Stimulated activated CD8-positive, alpha-beta memory T cell treated with anti-CD3 and anti-CD28 coated beads, Interleukin-7, amount 100 ng/mL, for 1 hour (primary cell): Measurements from ENCODE around the gene MCL1.

Source experiments
- DNase-seq, 2 donors: peaks; one replicate each; pipeline ENCODE4 v3.0.0-alpha.2; 2020; ENCODE audit warnings: low read depth in 2 of 2

The MCL1 gene

DNA sequence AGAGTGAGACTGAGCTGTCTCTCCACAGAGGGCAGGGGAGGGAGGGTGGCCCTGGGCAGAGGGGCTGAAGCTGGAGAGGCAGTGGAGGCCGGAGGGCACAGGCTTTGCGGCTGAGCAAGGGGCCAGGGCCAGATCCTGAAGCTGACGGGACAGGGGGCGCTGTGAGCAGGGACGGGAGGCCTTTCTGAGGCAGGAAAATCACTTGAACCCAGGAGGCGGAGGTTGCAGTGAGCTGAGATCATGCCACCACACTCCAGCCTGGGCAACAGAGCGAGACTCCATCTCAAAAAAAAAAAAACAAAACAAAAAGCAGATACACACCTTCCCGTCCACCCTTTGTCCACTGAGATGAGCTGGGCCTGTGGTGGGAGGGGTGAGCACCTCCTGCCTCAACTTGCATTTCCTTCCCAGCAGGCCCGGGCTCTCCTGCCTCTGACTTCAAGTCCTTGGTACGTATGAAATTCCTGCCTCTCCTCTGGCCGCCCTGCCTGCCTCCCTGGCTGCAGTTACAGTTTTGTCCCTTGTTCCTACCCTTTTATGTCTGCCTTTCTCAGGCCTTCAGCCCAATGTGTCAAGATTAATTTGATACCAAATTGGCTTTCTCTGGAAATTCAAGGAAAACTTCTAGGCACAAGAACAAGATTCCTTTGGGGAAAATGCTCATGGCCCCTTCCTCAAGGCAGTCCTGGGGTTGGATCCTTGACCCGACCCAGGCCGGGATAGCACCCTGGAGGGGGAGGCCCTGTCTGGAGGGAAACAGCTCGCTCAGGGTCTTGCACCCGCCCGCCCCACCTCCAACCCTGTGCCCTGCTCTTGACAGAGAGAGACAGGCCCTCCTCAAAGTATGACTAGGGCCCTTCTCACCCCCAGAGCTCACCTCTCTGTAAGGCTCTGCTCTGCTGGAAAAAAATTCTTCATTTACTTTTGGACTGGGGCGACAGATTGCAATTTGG, 41.4 kb downstream of the MCL1 start:
- DNase-seq: no peak

DNA sequence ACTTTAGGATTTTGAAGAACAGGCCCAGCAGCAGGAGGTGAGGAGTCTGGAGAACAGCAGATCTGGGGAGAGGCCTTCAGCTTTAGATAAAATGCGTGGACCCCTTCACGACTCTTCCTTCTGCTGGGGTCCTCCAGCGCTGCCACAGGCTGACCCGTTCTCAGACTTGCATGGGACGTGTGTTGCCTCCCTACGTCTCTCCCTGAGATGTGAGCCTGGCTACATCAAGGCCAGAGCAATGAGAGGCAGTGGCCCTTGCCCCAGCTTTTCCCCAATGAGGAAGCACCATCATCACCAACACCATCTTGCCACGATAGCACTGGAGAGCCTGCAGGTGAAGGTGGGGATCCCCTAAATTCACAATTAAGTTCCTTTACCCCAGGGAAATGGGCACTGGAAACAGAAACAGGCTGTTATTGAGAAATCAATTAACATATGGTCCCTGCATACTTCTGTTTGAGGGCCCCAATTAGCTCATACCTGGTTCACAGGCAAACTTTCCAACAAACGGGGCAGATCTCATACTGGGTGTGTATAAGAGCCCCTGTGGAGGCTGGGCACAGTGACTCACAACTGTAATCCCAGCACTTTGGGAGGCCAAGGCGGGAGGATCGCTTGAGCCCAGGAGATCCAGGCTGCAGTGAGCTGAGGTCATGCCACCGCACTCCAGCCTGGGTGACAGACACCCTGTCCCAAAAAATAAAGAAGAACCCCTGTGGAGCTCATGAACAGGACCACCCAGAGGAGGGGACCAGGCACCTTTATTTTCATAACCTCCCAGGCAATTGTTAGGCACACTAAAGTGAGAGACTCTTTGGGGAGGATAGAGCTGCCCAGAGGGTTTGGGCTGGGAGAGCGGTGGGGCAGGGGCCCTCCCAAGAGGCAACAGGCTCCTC, 42.3 kb downstream of the MCL1 start:
- DNase-seq: no peak

DNA sequence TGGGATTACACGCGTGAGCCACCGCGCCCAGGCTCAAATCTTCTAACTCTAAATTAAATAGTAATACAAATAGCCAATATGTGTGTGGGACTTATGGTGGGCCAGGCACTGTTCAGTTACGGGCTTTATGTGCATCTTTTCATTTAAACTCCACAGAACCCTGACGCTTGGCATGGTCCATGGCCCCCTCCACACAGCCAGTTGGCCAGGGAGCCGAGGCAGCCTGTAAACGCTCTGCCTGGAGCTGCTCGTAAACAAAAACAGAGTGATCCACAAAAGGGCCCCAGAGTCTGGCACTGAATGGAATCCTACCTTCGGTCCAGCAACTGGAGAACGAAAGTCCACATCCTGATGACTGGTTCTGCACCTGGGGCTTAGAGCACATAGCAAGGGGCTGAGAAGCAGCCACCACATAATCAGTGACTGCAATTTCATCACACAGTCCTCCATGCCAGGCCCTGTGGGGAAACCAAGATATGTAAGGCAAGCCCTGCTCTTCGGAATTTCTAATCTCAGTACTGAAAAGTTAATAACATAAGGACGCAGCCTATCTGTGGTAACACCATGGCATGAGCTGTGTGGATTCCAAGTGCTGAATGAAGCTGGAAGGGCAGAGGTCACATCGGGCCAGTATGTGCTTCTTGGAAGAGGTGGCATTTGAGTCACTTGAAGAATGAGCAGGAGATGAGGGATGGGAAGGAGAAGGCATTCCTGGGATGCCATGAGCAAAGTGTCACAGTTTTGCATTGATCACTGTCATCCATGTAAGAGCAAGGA, 43.7 kb downstream of the MCL1 start:
- no peak for DNase-seq

DNA sequence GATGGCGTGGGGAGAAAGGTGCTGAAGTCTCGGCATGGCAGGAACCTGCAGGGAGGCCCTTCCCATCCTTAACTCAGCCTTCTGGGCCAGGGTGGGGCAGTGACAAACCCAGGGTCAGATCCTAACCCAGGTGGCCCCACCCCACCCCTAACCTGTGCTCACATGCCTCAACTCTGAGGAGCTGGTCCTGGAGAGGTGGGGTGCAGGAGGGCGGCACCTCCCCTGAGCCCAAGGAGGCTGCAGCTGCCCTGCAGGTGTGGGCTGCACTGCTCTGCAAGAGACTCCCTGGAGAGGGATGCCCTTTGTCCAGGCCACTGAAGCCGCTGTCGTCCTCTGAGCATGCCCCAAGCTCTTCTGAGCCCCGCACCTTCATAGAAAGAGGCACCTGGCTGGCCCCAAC, 45.4 kb downstream of the MCL1 start:
- no peak for DNase-seq

DNA sequence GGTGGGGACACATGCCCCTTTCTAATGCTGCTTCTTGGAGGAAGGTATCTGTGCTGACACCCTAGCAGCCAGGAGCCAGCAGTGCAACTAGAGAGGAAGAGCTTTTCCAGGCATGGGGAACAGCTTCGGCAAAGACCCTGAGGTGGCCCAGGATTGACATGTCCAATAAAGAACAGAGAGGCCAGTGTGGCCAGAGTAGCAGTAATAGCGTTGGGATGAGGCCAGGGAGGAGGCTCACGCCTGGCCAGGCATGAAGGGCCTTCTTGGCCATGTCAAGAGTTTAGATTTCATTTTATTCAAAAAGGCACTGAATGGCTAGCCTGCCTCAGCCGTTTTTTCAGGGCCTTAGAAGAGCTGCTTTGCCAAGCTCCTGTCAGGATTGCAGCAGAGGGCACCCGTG, 46.5 kb downstream of the MCL1 start:
- DNase-seq: no peak

DNA sequence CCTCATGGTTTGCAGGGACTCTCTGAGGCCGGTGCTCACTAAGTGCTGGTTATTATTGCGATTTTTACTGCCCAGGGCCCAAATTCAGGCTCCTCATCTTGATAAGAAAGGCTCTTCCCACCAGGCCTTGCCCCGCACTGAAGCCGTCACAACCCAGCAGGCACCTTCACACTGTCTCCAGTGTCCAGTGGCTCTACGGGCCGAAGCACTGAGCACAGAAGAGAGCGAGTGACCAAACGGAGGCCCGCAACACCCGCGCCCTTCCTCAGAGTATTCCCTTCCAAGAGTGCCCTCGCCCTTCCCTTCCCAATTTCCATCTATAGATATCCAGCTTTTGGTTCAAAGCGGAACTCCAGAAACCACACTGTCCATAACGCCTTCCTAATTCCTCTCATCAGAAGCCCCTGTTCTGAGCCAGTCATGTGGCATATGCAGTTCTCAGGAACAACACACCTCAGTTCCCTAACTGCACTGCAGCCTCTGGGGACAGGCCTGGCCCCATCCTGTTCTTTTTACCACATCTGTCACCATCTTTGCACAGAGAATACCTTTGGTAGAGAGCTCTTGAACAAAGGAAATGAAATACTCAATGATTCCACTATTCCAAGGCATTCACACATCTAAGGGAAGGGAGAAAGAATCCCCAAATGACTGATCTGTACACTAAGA, 48.8 kb downstream of the MCL1 start:
- DNase-seq: no peak

DNA sequence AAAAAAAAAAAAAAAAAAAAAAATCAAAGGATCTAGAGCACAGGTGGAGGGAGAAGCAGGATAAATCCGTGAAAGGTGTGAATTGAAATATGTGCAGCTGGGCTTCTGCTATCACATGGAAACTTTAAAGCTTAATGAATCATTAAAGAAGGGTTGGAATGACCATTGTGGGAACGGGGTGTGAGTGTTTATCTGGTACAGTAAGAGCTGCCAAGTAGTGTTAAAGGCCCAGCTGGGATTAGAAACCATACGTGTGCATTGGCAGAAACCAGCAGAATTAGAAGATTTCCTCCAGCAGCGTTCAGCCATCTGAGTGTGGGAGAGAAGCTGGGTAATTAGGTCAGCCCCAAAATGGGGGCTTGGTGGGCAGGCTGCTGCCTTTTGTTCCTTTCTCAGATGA, 50.4 kb downstream of the MCL1 start:
- DNase-seq: no peak

- DNase-seq: no peak
Measured at GRCh38 chr1:150528196-150528595, 51.2 kb downstream of the MCL1 start.

GRCh38 chr1:150525348-150525747, 54.1 kb downstream of the MCL1 start:
- DNase-seq: no peak
